ENCODE data around the gene PFN4.
A peak's percentile ranks its signal among the peaks of the same experiment; 100 is the strongest.

GRCh38 chr2:24164416-24164973 is 41.4 kb upstream of the PFN4 start:
- no peak for TF ChIP-seq USF1 (CRISPR knock-in tag; IDR thresholded peaks at IDR 0.05)
- no peak for TF ChIP-seq ZZZ3 (IDR thresholded peaks at IDR 0.05)
- TF ChIP-seq CBX1 (IDR thresholded peaks at IDR 0.05; ENCODE audit: low read depth), result no peak
- no peak for TF ChIP-seq MED1 (CRISPR knock-in tag; IDR thresholded peaks at IDR 0.05; ENCODE audit: borderline replicate concordance)
- TF ChIP-seq EZH2 (IDR thresholded peaks at IDR 0.05; ENCODE audit: borderline replicate concordance, low read depth, low read length), result no peak
- TF ChIP-seq REST (IDR thresholded peaks at IDR 0.05; ENCODE audit: borderline replicate concordance), result peak; percentile 86
- no peak for TF ChIP-seq REST (CRISPR knock-in tag; IDR thresholded peaks at IDR 0.05; ENCODE audit: low read depth)
- TF ChIP-seq CTCF (IDR thresholded peaks at IDR 0.05 in 2 of 3, conservative IDR thresholded peaks at IDR 0.05 in 1 of 3; ENCODE audit: insufficient read depth in 2 of 3, low read depth in 1 of 3, low read length in 3 of 3), result peak; percentile 98 to 99 (median 99)
- no peak for TF ChIP-seq THAP7 (CRISPR knock-in tag; IDR thresholded peaks at IDR 0.05)
- TF ChIP-seq POLR2AphosphoS5 (IDR thresholded peaks at IDR 0.05; ENCODE audit: control insufficient read depth, insufficient read depth, low read depth, low read length), result no peak
- no peak for TF ChIP-seq BCOR (IDR thresholded peaks at IDR 0.05)
- TF ChIP-seq CEBPB (tag; IDR thresholded peaks at IDR 0.05), result no peak
- no peak for TF ChIP-seq HDAC3 (IDR thresholded peaks at IDR 0.05; ENCODE audit: borderline replicate concordance, partially characterized antibody)
